H9 (cell line): ENCODE data around the gene PKNOX2. TPM values are rescaled to one million over a fixed set of nuclear protein-coding genes. Genes with fewer than 3 reads are reported as not detected.

ENCODE experiments used
- DNase-seq: peaks from one replicate; pipeline ENCODE4 v3.0.0-alpha.2; 2017
- H2AFZ ChIP-seq: one replicate; pipeline ENCODE4 v1.6.1; 2013; ENCODE audit warnings: mild to moderate bottlenecking, low read length, control low read depth, moderate library complexity
- H2AK5ac ChIP-seq: 2 replicates; pipeline ENCODE4 v1.6.1; 2013; ENCODE audit warnings: low read length, control low read depth, mixed read lengths; ENCODE audit not compliant: insufficient read length
- H2BK120ac ChIP-seq: one replicate; pipeline ENCODE4 v1.6.1; 2013; ENCODE audit warnings: low read depth, mild to moderate bottlenecking, low read length, control low read depth, inconsistent platforms; ENCODE audit not compliant: poor library complexity, severe bottlenecking
- H2BK12ac ChIP-seq: 2 replicates; pipeline ENCODE4 v1.6.1; 2013; ENCODE audit warnings: low read length, control low read depth, mixed read lengths, low read depth; ENCODE audit not compliant: insufficient read length
- H2BK15ac ChIP-seq: 2 replicates; pipeline ENCODE4 v1.6.1; 2013; ENCODE audit warnings: low read depth, low read length, control low read depth
- H2BK20ac ChIP-seq: one replicate; pipeline ENCODE4 v1.6.1; 2013; ENCODE audit warnings: low read depth, mild to moderate bottlenecking, low read length, control low read depth, inconsistent platforms; ENCODE audit not compliant: poor library complexity, severe bottlenecking
- H2BK5ac ChIP-seq: 2 replicates; pipeline ENCODE4 v1.6.1; 2013; ENCODE audit warnings: low read length, control low read depth, mixed read lengths; ENCODE audit not compliant: insufficient read length
- H3K14ac ChIP-seq: 2 replicates; pipeline ENCODE4 v1.6.1; 2013; ENCODE audit warnings: low read length, control low read depth; ENCODE audit not compliant: insufficient read depth
- H3K18ac ChIP-seq: 2 replicates; pipeline ENCODE4 v1.6.1; 2013; ENCODE audit warnings: low read depth, mild to moderate bottlenecking, mixed read lengths, low read length, control low read depth; ENCODE audit not compliant: insufficient read length
- H3K23ac ChIP-seq: 2 replicates; pipeline ENCODE4 v1.6.1; 2013; ENCODE audit warnings: low read length, control low read depth, mixed read lengths, low read depth; ENCODE audit not compliant: insufficient read length
- H3K23me2 ChIP-seq: 2 replicates; pipeline ENCODE4 v1.6.1; 2013; ENCODE audit warnings: low read depth, mild to moderate bottlenecking, mixed read lengths, low read length, control low read depth; ENCODE audit not compliant: insufficient read length, poor library complexity, severe bottlenecking
- H3K27ac ChIP-seq: 2 replicates; pipeline ENCODE4 v1.5.1; 2013; ENCODE audit warnings: low read length, control low read depth, mixed read lengths, low read depth; ENCODE audit not compliant: insufficient read length
- H3K27me3 ChIP-seq: 2 replicates; pipeline ENCODE4 v1.6.1; 2013; ENCODE audit warnings: low read length, control low read depth, inconsistent platforms; ENCODE audit not compliant: insufficient read depth
- H3K4ac ChIP-seq: 2 replicates; pipeline ENCODE4 v1.6.1; 2013; ENCODE audit warnings: low read depth, mild to moderate bottlenecking, control low read depth, inconsistent platforms, low read length, moderate library complexity
- H3K4me1 ChIP-seq: 2 replicates; pipeline ENCODE4 v1.6.1; 2013; ENCODE audit warnings: low read length, control low read depth, inconsistent platforms; ENCODE audit not compliant: insufficient read depth
- H3K4me2 ChIP-seq: 2 replicates; pipeline ENCODE4 v1.6.1; 2013; ENCODE audit warnings: low read length, control low read depth, mixed read lengths; ENCODE audit not compliant: insufficient read length, insufficient read depth
- H3K56ac ChIP-seq: 2 replicates; pipeline ENCODE4 v1.6.1; 2013; ENCODE audit warnings: low read depth, mild to moderate bottlenecking, mixed read lengths, low read length, control low read depth; ENCODE audit not compliant: insufficient read length
- H3K79me1 ChIP-seq: 2 replicates; pipeline ENCODE4 v1.6.1; 2013; ENCODE audit warnings: low read depth, mild to moderate bottlenecking, moderate library complexity, low read length, control low read depth, inconsistent platforms; ENCODE audit not compliant: insufficient read depth, poor library complexity, severe bottlenecking
- H3K79me2 ChIP-seq: 2 replicates; pipeline ENCODE4 v1.6.1; 2013; ENCODE audit warnings: low read length, control low read depth, inconsistent platforms; ENCODE audit not compliant: insufficient read depth
- H3K9ac ChIP-seq: 2 replicates; pipeline ENCODE4 v1.6.1; 2013; ENCODE audit warnings: low read length, control low read depth, mixed read lengths; ENCODE audit not compliant: insufficient read length; ENCODE audit errors: extremely low read depth
- H3K9me3 ChIP-seq: one replicate; pipeline ENCODE4 v1.6.1; 2013; ENCODE audit warnings: low read depth, low read length, inconsistent platforms; ENCODE audit not compliant: control insufficient read depth
- H3T11ph ChIP-seq: one replicate; pipeline ENCODE4 v1.6.1; 2013; ENCODE audit warnings: mild to moderate bottlenecking, low read length, control low read depth, inconsistent platforms
- H4K20me1 ChIP-seq: one replicate; pipeline ENCODE4 v1.6.1; 2013; ENCODE audit not compliant: control insufficient read depth, insufficient read length, insufficient read depth
- H4K5ac ChIP-seq: 2 replicates; pipeline ENCODE4 v1.6.1; 2013; ENCODE audit warnings: low read depth, mild to moderate bottlenecking, mixed read lengths, low read length, control low read depth; ENCODE audit not compliant: insufficient read length
- H4K8ac ChIP-seq: replicated peaks from 2 replicates; pipeline ENCODE4 v1.6.1; 2013; ENCODE audit warnings: low read length, control low read depth, mixed read lengths, low read depth; ENCODE audit not compliant: insufficient read length
- H4K91ac ChIP-seq: 2 replicates; pipeline ENCODE4 v1.6.1; 2013; ENCODE audit warnings: low read depth, mild to moderate bottlenecking, moderate library complexity, mixed read lengths, low read length, control low read depth; ENCODE audit not compliant: insufficient read length
- H3K27ac Mint-ChIP-seq, 3 experiments: 2 replicates in 2 of 3; 3 replicates in 1 of 3; pipeline ENCODE4 v1.8.0; 2020 to 2021; ENCODE audit warnings: mixed read lengths in 3 of 3, mild to moderate bottlenecking in 1 of 3, moderate library complexity in 1 of 3
- H3K27me3 Mint-ChIP-seq: 2 replicates; pipeline ENCODE4 v1.8.0; 2021; ENCODE audit warnings: low read depth, mild to moderate bottlenecking, moderate library complexity, mixed read lengths
- H3K36me3 Mint-ChIP-seq, 3 experiments: 2 replicates in 2 of 3; 3 replicates in 1 of 3; pipeline ENCODE4 v1.8.0; 2020 to 2021; ENCODE audit warnings: low read depth in 3 of 3, mixed read lengths in 3 of 3; ENCODE audit not compliant: insufficient read depth in 1 of 3
- H3K4me1 Mint-ChIP-seq, 2 experiments: 2 replicates each; pipeline ENCODE4 v1.8.0; 2020; ENCODE audit warnings: mixed read lengths in 2 of 2
- H3K4me3 Mint-ChIP-seq, 2 experiments: 2 replicates in 1 of 2; 3 replicates in 1 of 2; pipeline ENCODE4 v1.8.0; 2020 to 2021; ENCODE audit warnings: mild to moderate bottlenecking in 2 of 2, mixed read lengths in 2 of 2, moderate library complexity in 1 of 2
- H3K9me3 Mint-ChIP-seq, 2 experiments: 2 replicates in 1 of 2; 3 replicates in 1 of 2; pipeline ENCODE4 v1.8.0; 2020; ENCODE audit warnings: mild to moderate bottlenecking in 2 of 2, mixed read lengths in 2 of 2, moderate library complexity in 1 of 2
- CTCF ChIP-seq: fragments of 200-600 bp; sonication (generic); conservative IDR thresholded peaks from 3 replicates; pipeline ENCODE4 v1.8.0; 2021; ENCODE audit warnings: antibody characterized with exemption, mild to moderate bottlenecking
- WGBS: extraction: QIAGEN DNeasy Blood & Tissue Kit; methylation state at CpG from one replicate; pipeline ENCODE4 v1.1.7; 2013; ENCODE audit warnings: missing lambda C conversion rate, low lambda C conversion rate, mixed read lengths; ENCODE audit not compliant: insufficient read length; ENCODE audit errors: extremely low coverage; 5-methylcytosine and 5-hydroxymethylcytosine counted together
- total RNA-seq: library from RNA; stranded (reverse); gene quantifications from 2 replicates; pipeline ENCODE4 v1.2.1, GENCODE V29; 2021

Gene PKNOX2
- total RNA-seq, 1 experiment from 2014 or later = 1.3 TPM

DNA sequence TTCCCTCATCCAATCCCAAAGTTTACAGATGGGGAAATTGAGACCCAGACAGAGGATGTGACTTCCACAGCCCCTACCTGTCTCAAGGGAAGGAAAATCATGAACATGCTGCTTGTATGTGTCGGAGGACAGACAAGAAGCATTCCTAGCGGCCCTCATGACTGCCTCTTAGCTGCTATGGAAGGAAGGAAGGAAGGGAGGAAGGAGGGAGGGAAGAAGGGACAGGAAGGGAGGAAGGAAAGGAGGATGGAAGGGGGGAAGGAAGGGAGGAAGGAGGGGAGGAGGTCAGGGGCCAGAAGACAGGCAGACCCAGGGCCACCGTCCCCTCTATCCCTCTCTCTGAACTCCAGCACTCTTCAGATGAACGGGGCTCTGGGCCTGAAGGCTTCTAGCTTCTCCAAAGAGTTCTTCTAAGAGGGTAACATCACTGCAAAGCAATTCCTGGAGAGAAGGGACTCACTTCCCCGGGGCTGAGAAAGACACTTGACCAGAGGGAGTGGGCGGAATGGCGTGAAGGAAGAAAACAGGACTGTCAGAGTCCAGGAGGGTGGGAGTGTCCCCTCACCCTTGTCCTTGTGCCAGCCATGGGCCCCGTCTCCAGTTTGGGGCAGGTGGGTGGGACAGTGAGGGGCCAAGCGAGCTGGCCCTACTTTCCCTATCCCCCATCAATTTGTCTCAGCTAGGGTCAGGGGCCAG lies 182.2 kb downstream of the PKNOX2 start:
- no peaks in the 10 kb centered on the region; the same call in 1 of the 2 replicates for H3K27me3 ChIP-seq
- no peak overlapping the region for H2AFZ ChIP-seq
- no peak overlapping the region for H3K4me2 ChIP-seq
- TF ChIP-seq CTCF = no peak
- no peak overlapping the region for H2BK20ac ChIP-seq
- no peak overlapping the region for H4K91ac ChIP-seq
- no peaks in the 10 kb centered on the region for H3K79me2 ChIP-seq
- no peaks in the 10 kb centered on the region for H4K20me1 ChIP-seq
- Mint-ChIP-seq H3K4me1 (peaks cover 52 to 85% of the 10 kb centered on the region in 2 experiments), H3K27me3 (peaks cover 33% of the 10 kb centered on the region), H3K36me3 (no peaks in the 10 kb centered on the region), H3K4me3 (peak overlapping the region in 1 of 2 experiments; percentile 38; a peak in 1 of 5 replicates), H3K27ac (no peak overlapping the region), H3K9me3 (no peaks in the 10 kb centered on the region)
- no peaks in the 10 kb centered on the region for H3K79me1 ChIP-seq
- no peak overlapping the region for H3K56ac ChIP-seq
- no peak overlapping the region for H2BK5ac ChIP-seq
- no peak overlapping the region for H2BK15ac ChIP-seq
- no peaks in the 10 kb centered on the region for H3K4me1 ChIP-seq
- no peak for DNase-seq
- no peak overlapping the region for H3K27ac ChIP-seq
- H2BK120ac ChIP-seq = no peak overlapping the region
- H3K23me2 ChIP-seq = no peaks in the 10 kb centered on the region
- H3T11ph ChIP-seq = no peak overlapping the region
- no peak overlapping the region for H3K23ac ChIP-seq
- H4K8ac ChIP-seq = no peak overlapping the region
- no peak overlapping the region for H3K14ac ChIP-seq
- H4K5ac ChIP-seq = no peak overlapping the region
- H3K18ac ChIP-seq = no peak overlapping the region
- H3K9ac ChIP-seq = no peak overlapping the region
- H2BK12ac ChIP-seq = no peak overlapping the region
- H3K4ac ChIP-seq = no peak overlapping the region
- WGBS = no CpG with 5 or more reads among the region's 9 CpGs
- no peaks in the 10 kb centered on the region for H3K9me3 ChIP-seq
- no peak overlapping the region for H2AK5ac ChIP-seq
